Bronchial epithelial cell (primary cell): ENCODE results near the gene ARPP21. TPM values are rescaled to one million over a fixed set of nuclear protein-coding genes. Genes with fewer than 3 reads are reported as not detected.

Experiments used
- DNase-seq: peaks from one replicate; pipeline ENCODE4 v3.0.0-alpha.2; 2010; ENCODE audit warnings: low read depth
- FAIRE-seq: peaks from 2 replicates; lab custom pipeline; 2011; peaks lifted over from hg19 to GRCh38; lab: Jason Lieb, UNC
- H3K27me3 ChIP-seq: 2 replicates; pipeline ENCODE4 v1.5.1; 2011; ENCODE audit warnings: low read length; ENCODE audit not compliant: control insufficient read depth, insufficient read depth
- H3K36me3 ChIP-seq: 2 replicates; pipeline ENCODE4 v1.5.1; 2011; ENCODE audit warnings: low read length; ENCODE audit not compliant: control insufficient read depth, insufficient read depth
- H3K4me3 ChIP-seq: 2 replicates; pipeline ENCODE4 v1.5.1; 2011; ENCODE audit warnings: mild to moderate bottlenecking, low read depth, low read length, control low read depth
- total RNA-seq: library from RNA; depleted of rRNA; stranded (reverse); fragments of >200 nt; gene quantifications from 2 replicates; pipeline ENCODE4 v1.2.1, GENCODE V29; 2014
- TF ChIP-seq, protein P1 (sequence below): IDR thresholded peaks from 2 replicates; pipeline ENCODE4 v1.5.1; 2011; ENCODE audit warnings: mild to moderate bottlenecking, moderate library complexity, low read length, control low read depth, inconsistent platforms; ENCODE audit not compliant: insufficient read depth, severe bottlenecking

The ARPP21 gene
- total RNA-seq, 1 donor from 2014 or later = not detected

DNA sequence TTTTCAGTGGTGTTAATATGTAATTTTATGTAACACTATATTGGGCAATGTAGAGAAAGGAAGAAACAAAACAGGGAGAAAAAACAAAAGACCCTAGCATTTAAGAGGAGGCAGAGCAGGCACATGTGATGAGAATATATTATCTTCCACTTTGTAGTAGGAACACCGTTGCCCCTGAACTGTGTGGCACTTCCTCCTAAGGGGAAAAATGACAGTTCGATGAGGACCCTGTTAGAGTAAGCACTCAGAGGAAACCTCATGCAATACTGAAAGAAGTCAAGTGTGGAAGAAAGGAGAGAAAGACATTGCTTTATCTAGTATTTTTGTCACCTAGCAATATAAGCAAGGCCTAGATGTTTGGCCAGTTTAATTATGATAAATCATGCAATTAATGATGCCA, 32.2 kb downstream of the ARPP21 start:
- H3K27me3 ChIP-seq = no peaks in the 10 kb centered on the region
- no peak for DNase-seq
- H3K4me3 ChIP-seq = no peak overlapping the region
- no peaks in the 10 kb centered on the region for H3K36me3 ChIP-seq
- no peak for FAIRE-seq
- TF ChIP-seq, protein P1, sequence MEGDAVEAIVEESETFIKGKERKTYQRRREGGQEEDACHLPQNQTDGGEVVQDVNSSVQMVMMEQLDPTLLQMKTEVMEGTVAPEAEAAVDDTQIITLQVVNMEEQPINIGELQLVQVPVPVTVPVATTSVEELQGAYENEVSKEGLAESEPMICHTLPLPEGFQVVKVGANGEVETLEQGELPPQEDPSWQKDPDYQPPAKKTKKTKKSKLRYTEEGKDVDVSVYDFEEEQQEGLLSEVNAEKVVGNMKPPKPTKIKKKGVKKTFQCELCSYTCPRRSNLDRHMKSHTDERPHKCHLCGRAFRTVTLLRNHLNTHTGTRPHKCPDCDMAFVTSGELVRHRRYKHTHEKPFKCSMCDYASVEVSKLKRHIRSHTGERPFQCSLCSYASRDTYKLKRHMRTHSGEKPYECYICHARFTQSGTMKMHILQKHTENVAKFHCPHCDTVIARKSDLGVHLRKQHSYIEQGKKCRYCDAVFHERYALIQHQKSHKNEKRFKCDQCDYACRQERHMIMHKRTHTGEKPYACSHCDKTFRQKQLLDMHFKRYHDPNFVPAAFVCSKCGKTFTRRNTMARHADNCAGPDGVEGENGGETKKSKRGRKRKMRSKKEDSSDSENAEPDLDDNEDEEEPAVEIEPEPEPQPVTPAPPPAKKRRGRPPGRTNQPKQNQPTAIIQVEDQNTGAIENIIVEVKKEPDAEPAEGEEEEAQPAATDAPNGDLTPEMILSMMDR = no peak

DNA sequence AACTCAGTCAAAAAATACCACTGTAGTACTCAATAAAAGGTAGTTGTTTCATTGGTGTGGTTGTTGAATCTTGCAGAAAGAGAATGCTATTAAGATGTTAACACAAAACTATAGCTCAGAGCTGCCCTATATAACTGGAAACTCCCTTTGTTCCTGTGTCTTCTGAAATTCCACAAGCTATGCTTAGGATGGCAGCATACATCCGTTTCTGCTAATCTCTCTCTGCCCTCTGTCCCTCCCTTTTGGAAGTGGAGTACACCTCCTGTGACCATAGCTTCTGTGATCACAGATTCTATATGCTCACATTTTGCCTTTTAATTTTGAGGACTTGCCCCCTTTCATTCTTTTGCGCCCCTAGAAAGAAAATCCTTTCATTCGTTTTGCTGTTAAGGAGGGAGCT, 33.7 kb downstream of the ARPP21 start:
- no peaks in the 10 kb centered on the region for H3K27me3 ChIP-seq
- FAIRE-seq (no peak), DNase-seq (no peak)
- TF ChIP-seq, protein P1 = no peak
- no peaks in the 10 kb centered on the region for H3K36me3 ChIP-seq
- no peak overlapping the region for H3K4me3 ChIP-seq

DNA sequence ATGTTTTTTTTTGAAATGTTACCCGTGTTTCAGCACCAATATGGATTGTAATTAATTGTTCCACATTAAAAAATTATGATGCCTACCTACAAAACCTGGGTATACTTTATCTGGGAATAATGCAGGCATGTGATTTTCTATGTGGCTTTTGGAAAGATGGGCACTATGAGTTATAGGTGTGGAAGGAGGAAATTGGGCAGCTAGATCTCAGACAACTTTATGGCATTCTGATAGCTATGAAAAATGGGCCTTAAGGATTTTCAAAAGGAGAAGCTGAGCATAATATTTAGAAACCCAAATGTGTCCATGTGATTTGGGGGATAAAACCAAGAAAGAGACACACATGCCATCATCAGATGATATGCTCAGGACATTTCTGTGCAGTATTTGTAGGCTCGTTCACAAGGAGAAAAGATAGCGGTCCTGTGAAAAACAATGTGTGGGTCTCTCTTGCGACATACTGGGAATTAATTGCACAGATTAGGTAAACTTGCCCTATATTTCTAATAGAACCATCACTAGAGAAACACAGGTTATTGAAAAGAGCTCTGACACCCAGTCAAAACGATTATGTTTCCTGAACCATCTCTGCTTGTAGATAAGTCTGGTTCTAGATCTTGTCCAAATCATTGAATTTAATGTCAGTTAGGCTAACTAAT, 35.3 kb downstream of the ARPP21 start:
- H3K36me3 ChIP-seq = no peaks in the 10 kb centered on the region
- TF ChIP-seq, protein P1 = no peak
- no peak overlapping the region for H3K4me3 ChIP-seq
- no peaks in the 10 kb centered on the region for H3K27me3 ChIP-seq
- DNase-seq (no peak), FAIRE-seq (no peak)

DNA sequence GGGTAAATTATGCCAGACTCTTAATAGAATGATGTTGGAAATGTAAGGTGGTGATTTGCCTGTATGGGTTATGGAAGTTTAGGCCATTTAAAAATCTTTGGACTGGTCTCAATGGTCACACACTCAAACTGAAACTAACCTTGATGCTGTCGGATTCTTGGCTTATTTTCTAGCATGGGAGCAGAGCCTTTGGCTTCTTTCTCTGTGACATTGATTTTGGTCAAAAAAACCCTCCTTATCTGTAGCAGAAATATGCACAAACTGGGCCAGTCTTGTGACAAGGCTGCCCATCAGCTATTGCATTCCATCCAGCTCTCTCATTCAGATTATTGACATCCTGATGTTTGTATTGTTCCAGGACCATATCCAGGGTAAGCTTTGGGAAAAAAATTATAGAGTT, 35.9 kb downstream of the ARPP21 start:
- H3K36me3 ChIP-seq = no peaks in the 10 kb centered on the region
- H3K27me3 ChIP-seq = no peaks in the 10 kb centered on the region
- no peak overlapping the region for H3K4me3 ChIP-seq
- DNase-seq (no peak), FAIRE-seq (no peak)
- TF ChIP-seq, protein P1 = no peak

DNA sequence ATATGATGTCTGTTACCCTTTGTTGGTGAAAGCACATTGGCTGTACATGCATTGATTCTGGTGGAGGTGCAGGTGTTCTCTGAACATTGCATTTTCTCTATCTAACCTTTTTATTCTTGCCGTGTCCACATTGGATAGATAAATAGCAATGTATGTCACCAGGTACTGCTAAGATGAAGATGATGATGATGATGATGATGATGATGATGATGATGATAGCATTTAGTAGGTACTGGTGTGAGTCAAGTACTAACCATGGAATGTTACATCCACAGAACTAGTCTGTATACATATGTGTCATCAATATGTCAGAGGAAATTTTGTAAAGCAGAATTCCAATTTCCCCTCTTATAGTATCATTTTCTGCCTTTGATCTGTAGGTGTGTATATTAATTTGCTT, 36.3 kb downstream of the ARPP21 start:
- Histone ChIP-seq H3K4me3 (no peak overlapping the region), H3K36me3 (no peaks in the 10 kb centered on the region), H3K27me3 (no peaks in the 10 kb centered on the region)
- TF ChIP-seq, protein P1 = no peak
- FAIRE-seq = no peak
- DNase-seq = no peak

GRCh38 chr3:35677797-35678196, 38.5 kb downstream of the ARPP21 start:
- Histone ChIP-seq H3K27me3 (no peaks in the 10 kb centered on the region), H3K36me3 (no peaks in the 10 kb centered on the region), H3K4me3 (no peak overlapping the region)
- FAIRE-seq = no peak
- TF ChIP-seq, protein P1 = no peak
- DNase-seq = no peak
